Keratinocyte (primary cell): ENCODE measurements around the gene BTNL8. TPM values are rescaled to one million over a fixed set of nuclear protein-coding genes. Genes with fewer than 3 reads are reported as not detected.

Source experiments
- DNase-seq: peaks from one replicate; pipeline ENCODE4 v3.0.0-alpha.2; 2011; ENCODE audit warnings: low read depth, missing footprints, low spot score
- FAIRE-seq: peaks from 2 replicates; lab custom pipeline; 2011; peaks lifted over from hg19 to GRCh38; lab: Jason Lieb, UNC
- H2AFZ ChIP-seq: 2 replicates; pipeline ENCODE4 v1.6.0; 2012; ENCODE audit warnings: low read length, control low read depth, inconsistent platforms; ENCODE audit not compliant: control insufficient read depth
- H3K27ac ChIP-seq: 2 replicates; pipeline ENCODE4 v1.5.1; 2011; ENCODE audit warnings: low read length; ENCODE audit not compliant: control insufficient read depth, insufficient read depth
- H3K27me3 ChIP-seq: 3 replicates; pipeline ENCODE4 v1.6.0; 2011; ENCODE audit warnings: low read length; ENCODE audit not compliant: control insufficient read depth, insufficient read depth; ENCODE audit errors: extremely low read depth
- H3K36me3 ChIP-seq, 2 experiments: 2 replicates in 1 of 2; 3 replicates in 1 of 2; pipeline ENCODE4 v1.5.1; 2011; ENCODE audit warnings: low read length in 2 of 2, mild to moderate bottlenecking in 1 of 2; ENCODE audit not compliant: control insufficient read depth in 2 of 2, insufficient read depth in 2 of 2; ENCODE audit errors: extremely low read depth in 1 of 2
- H3K4me1 ChIP-seq: 3 replicates; pipeline ENCODE4 v1.5.1; 2011; ENCODE audit warnings: low read length; ENCODE audit not compliant: control insufficient read depth, insufficient read depth; ENCODE audit errors: extremely low read depth
- H3K4me2 ChIP-seq: 3 replicates; pipeline ENCODE4 v1.6.0; 2011; ENCODE audit warnings: low read depth, low read length; ENCODE audit not compliant: control insufficient read depth, insufficient read depth; ENCODE audit errors: extremely low read depth
- H3K4me3 ChIP-seq, 3 experiments: fragments of 200-600 bp in 1 of 3; sonication (generic) in 1 of 3; 2 replicates in 2 of 3; 3 replicates in 1 of 3; pipeline ENCODE4 v1.5.1; 2011 to 2016; ENCODE audit warnings: low read length in 3 of 3, mild to moderate bottlenecking in 3 of 3, control low read depth in 2 of 3, inconsistent platforms in 1 of 3, low read depth in 1 of 3, mixed read lengths in 1 of 3, mixed run types in 1 of 3, moderate library complexity in 1 of 3; ENCODE audit not compliant: control insufficient read depth in 2 of 3, insufficient read depth in 2 of 3; ENCODE audit errors: extremely low read depth in 1 of 3
- H3K79me2 ChIP-seq: 2 replicates; pipeline ENCODE4 v1.6.0; 2012; ENCODE audit warnings: low read length; ENCODE audit not compliant: control insufficient read depth, insufficient read depth
- H3K9ac ChIP-seq: 3 replicates; pipeline ENCODE4 v1.6.0; 2011; ENCODE audit warnings: low read length; ENCODE audit not compliant: control insufficient read depth, insufficient read depth; ENCODE audit errors: extremely low read depth
- H3K9me1 ChIP-seq: 3 replicates; pipeline ENCODE4 v1.6.0; 2011; ENCODE audit warnings: low read length; ENCODE audit not compliant: control insufficient read depth, insufficient read depth; ENCODE audit errors: extremely low read depth
- H3K9me3 ChIP-seq: 2 replicates; pipeline ENCODE4 v1.5.1; 2012; ENCODE audit warnings: low read depth, low read length; ENCODE audit not compliant: control insufficient read depth
- H4K20me1 ChIP-seq: 3 replicates; pipeline ENCODE4 v1.6.0; 2011; ENCODE audit warnings: low read length; ENCODE audit not compliant: control insufficient read depth, insufficient read depth; ENCODE audit errors: extremely low read depth
- CTCF ChIP-seq, 3 experiments: IDR thresholded peaks in 1 of 3; conservative IDR thresholded peaks in 1 of 3; optimal IDR thresholded peaks in 1 of 3; 2 replicates in 2 of 3; 3 replicates in 1 of 3; pipeline versions ENCODE3 to v1.5.1; 2011; ENCODE audit warnings: low read length in 3 of 3, mild to moderate bottlenecking in 3 of 3, moderate library complexity in 2 of 3, control low read depth in 1 of 3, inconsistent platforms in 1 of 3; ENCODE audit not compliant: insufficient read depth in 2 of 3; ENCODE audit errors: extremely low read depth in 1 of 3
- EZH2 ChIP-seq: IDR thresholded peaks from one replicate; pipeline ENCODE4 v1.6.1; 2012; ENCODE audit warnings: inconsistent platforms, mild to moderate bottlenecking, low read length, moderate library complexity
- dilution Hi-C: fragments of 300-500 bp; cut with MboI; formaldehyde crosslinking; loops from one replicate; pipeline ENCODE4 v1.7.0; 2020; ENCODE audit warnings: low sequenced_read_pairs; ENCODE audit not compliant: extremely low pct_ligation_motif_present
- polyA plus RNA-seq, 5 experiments: library from polyadenylated mRNA; depleted of rRNA in 3 of 5; stranded (reverse) in 3 of 5; stranded (forward) in 1 of 5; unstranded in 1 of 5; fragments of >200 nt; gene quantifications; 1 replicate in 1 of 5; 2 replicates in 3 of 5; 3 replicates in 1 of 5; pipeline versions ENCODE4 v1.2.1 to v1.2.3, GENCODE V29; 2011 to 2012; ENCODE audit warnings: missing spikeins in 2 of 5, low read depth in 1 of 5, low replicate concordance in 1 of 5

Gene BTNL8
- polyA plus RNA-seq, 1 donor (not counting 4 experiments of a cell fraction or from before 2014, with no cell fraction given) = not detected

- Histone ChIP-seq H3K9me3 (no peaks in the 10 kb centered on the region), H3K79me2 (no peaks in the 10 kb centered on the region), H3K4me3 (no peak overlapping the region), H3K9ac (no peak overlapping the region), H3K36me3 (no peaks in the 10 kb centered on the region), H3K4me1 (no peaks in the 10 kb centered on the region), H3K27ac (no peak overlapping the region), H4K20me1 (no peaks in the 10 kb centered on the region), H3K4me2 (no peak overlapping the region), H3K9me1 (no peaks in the 10 kb centered on the region), H3K27me3 (no peaks in the 10 kb centered on the region), H2AFZ (no peak overlapping the region)
- DNase-seq (no peak), FAIRE-seq (no peak)
- dilution Hi-C loops = no loop called here
- no peak for TF ChIP-seq EZH2
- no peak for TF ChIP-seq CTCF (optimal IDR thresholded peaks at IDR 0.05 in 1 of 3, IDR thresholded peaks at IDR 0.05 in 1 of 3, conservative IDR thresholded peaks at IDR 0.05 in 1 of 3; ENCODE audit: extremely low read depth in 1 of 3, insufficient read depth in 2 of 3, low read length in 3 of 3)
These were observed 19.4 kb downstream of the BTNL8 start for GRCh38 chr5:180918380-180918779.

- H3K4me1 ChIP-seq = no peaks in the 10 kb centered on the region
- DNase-seq (no peak), FAIRE-seq (no peak)
- no peaks in the 10 kb centered on the region for H3K9me3 ChIP-seq
- no peaks in the 10 kb centered on the region for H3K27me3 ChIP-seq
- H3K36me3 ChIP-seq = no peaks in the 10 kb centered on the region
- dilution Hi-C loops = no loop called here
- no peaks in the 10 kb centered on the region for H4K20me1 ChIP-seq
- H3K4me3 ChIP-seq = no peak overlapping the region
- H3K27ac ChIP-seq = no peak overlapping the region
- no peak overlapping the region for H2AFZ ChIP-seq
- no peaks in the 10 kb centered on the region for H3K79me2 ChIP-seq
- no peak overlapping the region for H3K9ac ChIP-seq
- no peaks in the 10 kb centered on the region for H3K9me1 ChIP-seq
- no peak overlapping the region for H3K4me2 ChIP-seq
- TF ChIP-seq CTCF (optimal IDR thresholded peaks at IDR 0.05 in 1 of 3, IDR thresholded peaks at IDR 0.05 in 1 of 3, conservative IDR thresholded peaks at IDR 0.05 in 1 of 3; ENCODE audit: extremely low read depth in 1 of 3, insufficient read depth in 2 of 3, low read length in 3 of 3) = no peak
- TF ChIP-seq EZH2 = no peak
These were observed 21.8 kb downstream of the BTNL8 start for GRCh38 chr5:180920710-180921109.
